ENCODE measurements around the gene PLPPR5.

Gene PLPPR5

GRCh38 chr1:98874828-98875227, 129.8 kb downstream of the PLPPR5 start:
- no peak for DNase-seq
- TF ChIP-seq CTCF (IDR thresholded peaks at IDR 0.05; ENCODE audit: low read depth, low read length), result no peak
- Histone ChIP-seq H3K4me1 (peaks cover 6% of the 10 kb centered on the region), H3K4me3 (ENCODE audit: low read depth, low read length) (no peak overlapping the region), H3K27me3 (no peaks in the 10 kb centered on the region), H3K9me3 (no peaks in the 10 kb centered on the region), H3K36me3 (no peaks in the 10 kb centered on the region)

- H3K27me3 ChIP-seq, result no peaks in the 10 kb centered on the region
- peaks cover 6% of the 10 kb centered on the region for H3K4me1 ChIP-seq
- TF ChIP-seq CTCF (IDR thresholded peaks at IDR 0.05; ENCODE audit: low read depth, low read length), result no peak
- DNase-seq, result peak; percentile 7
- no peak overlapping the region for H3K4me3 ChIP-seq (ENCODE audit: low read depth, low read length)
- no peaks in the 10 kb centered on the region for H3K36me3 ChIP-seq
- H3K9me3 ChIP-seq, result no peaks in the 10 kb centered on the region
These were observed 133.4 kb downstream of the PLPPR5 start for GRCh38 chr1:98870959-98871903.

GRCh38 chr1:98865796-98866195, 138.9 kb downstream of the PLPPR5 start:
- Histone ChIP-seq H3K4me3 (ENCODE audit: low read depth, low read length) (no peak overlapping the region), H3K36me3 (no peaks in the 10 kb centered on the region), H3K4me1 (no peaks in the 10 kb centered on the region; the same call in none of the 2 replicates), H3K9me3 (no peaks in the 10 kb centered on the region), H3K27me3 (no peaks in the 10 kb centered on the region)
- no peak for DNase-seq
- TF ChIP-seq CTCF (IDR thresholded peaks at IDR 0.05; ENCODE audit: low read depth, low read length), result no peak

GRCh38 chr1:98860329-98860728, 144.3 kb downstream of the PLPPR5 start:
- no peak for DNase-seq
- no peaks in the 10 kb centered on the region for H3K27me3 ChIP-seq
- no peaks in the 10 kb centered on the region for H3K9me3 ChIP-seq
- H3K4me1 ChIP-seq, result no peaks in the 10 kb centered on the region
- no peak for TF ChIP-seq CTCF (IDR thresholded peaks at IDR 0.05; ENCODE audit: low read depth, low read length)
- no peak overlapping the region for H3K4me3 ChIP-seq (ENCODE audit: low read depth, low read length)
- H3K36me3 ChIP-seq, result no peaks in the 10 kb centered on the region

GRCh38 chr1:98854137-98854536, 150.5 kb downstream of the PLPPR5 start:
- TF ChIP-seq CTCF (IDR thresholded peaks at IDR 0.05; ENCODE audit: low read depth, low read length), result no peak
- Histone ChIP-seq H3K9me3 (no peaks in the 10 kb centered on the region), H3K27me3 (no peaks in the 10 kb centered on the region), H3K4me3 (ENCODE audit: low read depth, low read length) (no peak overlapping the region), H3K36me3 (no peaks in the 10 kb centered on the region), H3K4me1 (no peaks in the 10 kb centered on the region)
- DNase-seq, result no peak

- TF ChIP-seq CTCF (IDR thresholded peaks at IDR 0.05; ENCODE audit: low read depth, low read length), result no peak
- no peaks in the 10 kb centered on the region for H3K4me1 ChIP-seq
- no peak overlapping the region for H3K4me3 ChIP-seq (ENCODE audit: low read depth, low read length)
- no peaks in the 10 kb centered on the region for H3K27me3 ChIP-seq
- no peaks in the 10 kb centered on the region for H3K36me3 ChIP-seq
- DNase-seq, result no peak
- H3K9me3 ChIP-seq, result no peaks in the 10 kb centered on the region; the same call in 1 of the 2 replicates
These were observed 154.6 kb downstream of the PLPPR5 start for GRCh38 chr1:98849969-98850636.
